Smooth muscle cell (in vitro differentiated cells): ENCODE data around the gene GJB5. TPM values are rescaled to one million over a fixed set of nuclear protein-coding genes. Genes with fewer than 3 reads are reported as not detected.

Experiments
- DNase-seq: peaks from one replicate; lab custom pipeline; 2025; ENCODE audit not compliant: unreplicated experiment; lab: John Stamatoyannopoulos, UW
- H2AFZ ChIP-seq: fragments of 200-600 bp; sonication (generic); 2 replicates; pipeline ENCODE4 v1.6.0; 2016; ENCODE audit warnings: antibody characterized with exemption, low read depth, mild to moderate bottlenecking
- H3F3A ChIP-seq: fragments of 200-600 bp; sonication (generic); 2 replicates; pipeline ENCODE4 v1.6.0; 2017; ENCODE audit warnings: antibody characterized with exemption, low read depth
- H3K27ac ChIP-seq: fragments of 200-600 bp; sonication (generic); 2 replicates; pipeline ENCODE4 v1.5.1; 2016; ENCODE audit warnings: low read depth, mild to moderate bottlenecking
- H3K27me3 ChIP-seq: fragments of 200-600 bp; sonication (generic); 2 replicates; pipeline ENCODE4 v1.6.1; 2016; ENCODE audit warnings: low read depth, mild to moderate bottlenecking
- H3K36me3 ChIP-seq: fragments of 200-600 bp; sonication (generic); 2 replicates; pipeline ENCODE4 v1.5.1; 2016; ENCODE audit warnings: low read depth
- H3K4me1 ChIP-seq: fragments of 200-600 bp; sonication (generic); 2 replicates; pipeline ENCODE4 v1.5.1; 2016; ENCODE audit warnings: low read depth
- H3K4me2 ChIP-seq: fragments of 200-600 bp; sonication (generic); 2 replicates; pipeline ENCODE4 v1.6.0; 2016; ENCODE audit warnings: mild to moderate bottlenecking
- H3K4me3 ChIP-seq: fragments of 200-600 bp; sonication (generic); 2 replicates; pipeline ENCODE4 v1.5.1; 2016; ENCODE audit warnings: mild to moderate bottlenecking
- H3K79me2 ChIP-seq: fragments of 200-600 bp; sonication (generic); 2 replicates; pipeline ENCODE4 v1.6.0; 2016; ENCODE audit warnings: low read depth, mild to moderate bottlenecking
- H3K9ac ChIP-seq: fragments of 200-600 bp; sonication (generic); 2 replicates; pipeline ENCODE4 v1.6.0; 2016; ENCODE audit warnings: low read depth
- H3K9me3 ChIP-seq: fragments of 200-600 bp; sonication (generic); replicated peaks from 2 replicates; pipeline ENCODE4 v1.5.1; 2016; ENCODE audit warnings: low read depth
- H4K20me1 ChIP-seq: fragments of 200-600 bp; sonication (generic); 2 replicates; pipeline ENCODE4 v1.6.0; 2016; ENCODE audit warnings: low read depth
- CTCF ChIP-seq: fragments of 200-600 bp; sonication (generic); IDR thresholded peaks from 2 replicates; pipeline ENCODE4 v1.5.1; 2017; ENCODE audit warnings: borderline replicate concordance, mild to moderate bottlenecking, antibody characterized with exemption; ENCODE audit not compliant: insufficient read depth, poor library complexity, severe bottlenecking
- WGBS: methylation state at CpG from one replicate; pipeline ENCODE4 v1.1.7; 2016; ENCODE audit warnings: low lambda C conversion rate; 5-methylcytosine and 5-hydroxymethylcytosine counted together
- polyA plus RNA-seq: library from polyadenylated mRNA; unstranded; fragments of >200 nt; fragmentation: Nextera tagmentation; extraction: Ambion mirVana; gene quantifications from 2 replicates; pipeline ENCODE4 v1.2.1, GENCODE V29; 2016
- total RNA-seq: library from RNA; depleted of rRNA; stranded (reverse); fragments of >200 nt; gene quantifications from 2 replicates; pipeline ENCODE4 v1.2.3, GENCODE V29; 2014

The GJB5 gene
- total and polyA plus RNA-seq, 2 experiments from 2014 or later = 2.5 to 8.8 TPM

GRCh38 chr1:34713443-34713842 lies 41.4 kb upstream of the GJB5 start:
- no peak for TF ChIP-seq CTCF
- no peaks in the 10 kb centered on the region for H3K36me3 ChIP-seq
- H4K20me1 ChIP-seq = no peaks in the 10 kb centered on the region
- no peak overlapping the region for H3K4me3 ChIP-seq
- no peak overlapping the region for H3K27ac ChIP-seq
- no peaks in the 10 kb centered on the region for H3F3A ChIP-seq
- peaks cover 5% of the 10 kb centered on the region for H3K27me3 ChIP-seq
- no peak for DNase-seq
- no peaks in the 10 kb centered on the region for H3K79me2 ChIP-seq
- no peak overlapping the region for H2AFZ ChIP-seq
- WGBS = 92% methylated on average over 6 of the region's 6 CpGs
- H3K4me2 ChIP-seq = no peak overlapping the region
- H3K9me3 ChIP-seq = no peaks in the 10 kb centered on the region
- no peaks in the 10 kb centered on the region for H3K4me1 ChIP-seq
- H3K9ac ChIP-seq = no peak overlapping the region

GRCh38 chr1:34714386-34714785 lies 40.5 kb upstream of the GJB5 start:
- 51% methylated on average over 3 of the region's 3 CpGs for WGBS
- Histone ChIP-seq H3K9ac (no peak overlapping the region), H3F3A (no peaks in the 10 kb centered on the region), H3K9me3 (no peaks in the 10 kb centered on the region), H4K20me1 (no peaks in the 10 kb centered on the region), H3K4me3 (no peak overlapping the region), H3K27me3 (peaks cover 14% of the 10 kb centered on the region), H3K36me3 (no peaks in the 10 kb centered on the region), H3K79me2 (no peaks in the 10 kb centered on the region), H3K27ac (no peak overlapping the region), H3K4me2 (no peak overlapping the region), H2AFZ (no peak overlapping the region), H3K4me1 (no peaks in the 10 kb centered on the region)
- no peak for TF ChIP-seq CTCF
- no peak for DNase-seq

- no peaks in the 10 kb centered on the region for H3K36me3 ChIP-seq
- no peaks in the 10 kb centered on the region for H3K79me2 ChIP-seq
- H3K4me2 ChIP-seq = no peak overlapping the region
- H2AFZ ChIP-seq = no peak overlapping the region
- no peaks in the 10 kb centered on the region for H3F3A ChIP-seq
- H3K27me3 ChIP-seq = peaks cover 21% of the 10 kb centered on the region
- no peak overlapping the region for H3K9ac ChIP-seq
- no peaks in the 10 kb centered on the region for H3K4me1 ChIP-seq
- WGBS = 85% methylated on average over 3 of the region's 3 CpGs
- no peaks in the 10 kb centered on the region for H3K9me3 ChIP-seq
- H3K4me3 ChIP-seq = no peak overlapping the region
- no peak for TF ChIP-seq CTCF
- H4K20me1 ChIP-seq = no peaks in the 10 kb centered on the region
- DNase-seq = no peak
- no peak overlapping the region for H3K27ac ChIP-seq
Measured at GRCh38 chr1:34715139-34715538, 39.7 kb upstream of the GJB5 start.

- no peaks in the 10 kb centered on the region for H3F3A ChIP-seq
- H3K4me2 ChIP-seq = no peak overlapping the region
- no peak overlapping the region for H3K9ac ChIP-seq
- TF ChIP-seq CTCF = no peak
- no peak for DNase-seq
- no peak overlapping the region for H2AFZ ChIP-seq
- H3K9me3 ChIP-seq = no peaks in the 10 kb centered on the region
- no peak overlapping the region for H3K27ac ChIP-seq
- no peaks in the 10 kb centered on the region for H3K4me1 ChIP-seq
- no peak overlapping the region for H3K4me3 ChIP-seq
- 75% methylated on average over 4 of the region's 4 CpGs for WGBS
- no peaks in the 10 kb centered on the region for H3K79me2 ChIP-seq
- H4K20me1 ChIP-seq = no peaks in the 10 kb centered on the region
- peaks cover 50% of the 10 kb centered on the region for H3K27me3 ChIP-seq
- no peaks in the 10 kb centered on the region for H3K36me3 ChIP-seq
Measured at GRCh38 chr1:34721241-34721640, 33.6 kb upstream of the GJB5 start.
